ENCODE results near the gene REG4.

REG4 gene

GRCh38 chr1:119808491-119808890 lies 2.8 kb downstream of the REG4 start:
- DNase-seq (ENCODE audit: insufficient read length, low spot score) (no peak), FAIRE-seq (no peak)
- no peak for TF ChIP-seq CTCF (IDR thresholded peaks at IDR 0.05; ENCODE audit: insufficient read depth, missing control alignments)

DNA sequence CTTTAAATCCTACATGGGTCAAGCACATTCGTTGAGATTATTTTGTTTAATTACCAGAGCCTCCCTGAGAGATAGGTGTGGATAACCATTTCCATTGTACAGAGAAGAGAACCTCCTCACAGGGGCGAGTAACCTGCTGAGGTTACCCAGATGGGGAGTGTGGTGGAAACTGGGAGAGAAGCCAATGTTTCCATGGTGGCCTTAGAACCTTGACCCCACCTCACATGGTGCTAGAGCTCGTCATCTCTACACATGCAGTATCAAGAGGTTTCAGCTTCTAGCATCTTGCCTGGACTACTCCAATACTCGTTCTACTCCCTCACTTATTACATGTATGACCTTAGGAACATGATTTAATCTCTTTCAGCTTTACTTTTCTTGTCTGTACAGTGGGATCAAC lies 4.8 kb downstream of the REG4 start:
- no peak for TF ChIP-seq CTCF (IDR thresholded peaks at IDR 0.05; ENCODE audit: insufficient read depth, missing control alignments)
- no peak for DNase-seq (ENCODE audit: insufficient read length, low spot score)
- no peak for FAIRE-seq

- no peak for TF ChIP-seq CTCF (IDR thresholded peaks at IDR 0.05; ENCODE audit: insufficient read depth, missing control alignments)
- no peak for FAIRE-seq
- DNase-seq (ENCODE audit: insufficient read length, low spot score): no peak
Observed at GRCh38 chr1:119805746-119806145, 5.5 kb downstream of the REG4 start.

DNA sequence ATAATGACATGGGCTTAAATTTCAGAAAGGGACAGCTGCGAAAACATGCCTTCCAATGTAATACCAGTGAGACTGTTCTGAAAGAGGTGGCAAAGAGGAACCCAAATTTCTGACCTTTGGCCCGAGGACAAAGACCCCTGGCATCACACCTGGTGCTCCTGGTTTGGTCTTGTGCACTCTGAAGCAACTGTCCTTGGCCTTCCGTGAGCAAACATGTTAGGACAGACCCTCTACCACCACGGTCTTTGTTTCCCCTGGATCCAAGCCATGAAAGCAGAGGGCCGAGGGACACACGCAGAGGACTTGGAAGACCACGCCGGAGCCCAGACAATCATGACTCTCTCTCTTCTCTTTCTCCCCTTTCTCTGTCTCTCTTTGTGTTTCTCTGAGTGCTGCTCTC lies 6.0 kb downstream of the REG4 start:
- TF ChIP-seq CTCF (IDR thresholded peaks at IDR 0.05; ENCODE audit: insufficient read depth, missing control alignments): no peak
- FAIRE-seq (no peak), DNase-seq (ENCODE audit: insufficient read length, low spot score) (no peak)

DNA sequence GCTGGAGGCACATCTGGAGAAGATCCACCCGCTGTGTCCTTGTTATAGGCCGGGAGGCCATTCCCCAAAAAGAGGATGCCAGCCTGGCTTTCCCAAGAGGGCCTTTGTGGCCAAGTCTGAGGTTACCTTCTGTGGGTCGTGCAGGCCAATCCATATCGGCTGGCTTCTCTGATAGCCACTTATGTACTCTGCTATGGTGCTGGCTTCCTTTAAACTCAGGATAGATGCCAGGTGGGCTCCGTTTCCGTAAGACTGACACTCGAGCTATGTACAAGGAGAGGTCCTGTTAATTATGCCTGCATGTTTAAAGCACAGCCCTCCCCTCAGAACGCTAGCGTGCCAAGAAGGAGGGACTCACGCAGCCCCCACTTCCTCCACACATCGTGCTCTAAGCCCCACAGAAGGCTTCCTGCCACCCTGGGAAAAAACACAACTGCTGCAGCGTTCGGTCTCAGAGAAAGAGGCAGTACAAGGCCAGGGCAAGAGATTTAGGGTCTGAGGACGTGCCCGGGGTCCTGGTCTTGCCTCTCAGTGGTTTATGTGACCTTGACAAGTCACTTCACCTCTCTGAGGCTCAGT lies 11.6 kb downstream of the REG4 start:
- DNase-seq (ENCODE audit: insufficient read length, low spot score) (no peak), FAIRE-seq (no peak)
- no peak for TF ChIP-seq CTCF (IDR thresholded peaks at IDR 0.05; ENCODE audit: insufficient read depth, missing control alignments)

DNA sequence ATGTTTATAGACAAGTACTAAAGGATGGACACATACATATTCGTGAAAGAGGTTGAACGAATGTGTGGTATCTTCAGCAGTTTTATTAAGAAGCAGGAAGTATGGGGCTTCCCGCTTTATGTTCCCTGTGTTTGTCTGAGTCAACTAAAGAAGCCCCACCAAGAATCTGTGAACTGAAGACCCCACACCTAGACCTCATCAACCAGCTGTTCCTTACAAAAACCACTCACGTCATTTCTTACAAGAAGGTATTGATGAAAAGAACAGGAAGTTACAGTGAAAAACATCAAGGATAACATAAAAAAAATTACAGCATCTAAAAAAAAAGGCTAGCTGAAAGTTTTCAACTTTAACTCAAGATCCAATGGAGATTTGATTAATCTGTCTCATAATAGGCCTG lies 12.3 kb downstream of the REG4 start:
- TF ChIP-seq CTCF (IDR thresholded peaks at IDR 0.05; ENCODE audit: insufficient read depth, missing control alignments): no peak
- DNase-seq (ENCODE audit: insufficient read length, low spot score): no peak
- no peak for FAIRE-seq

DNA sequence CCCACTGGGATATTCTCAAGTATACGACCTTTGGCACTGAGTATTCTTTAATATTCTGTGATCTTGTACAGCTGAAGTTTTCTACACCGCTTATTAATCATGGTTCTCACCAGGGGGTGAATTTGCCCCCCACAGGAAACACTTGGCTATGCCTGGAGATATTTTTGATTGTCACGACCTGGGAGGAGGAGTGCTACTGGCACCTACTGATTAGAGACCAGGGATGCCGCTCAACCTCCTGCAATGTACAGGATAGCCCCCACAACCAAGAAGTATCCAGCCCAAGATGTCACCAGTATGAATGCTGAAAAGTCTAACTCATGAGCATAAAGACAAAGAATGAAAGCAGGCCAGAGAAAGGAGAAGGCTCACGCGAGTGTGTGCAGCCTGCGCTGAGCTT lies 13.7 kb downstream of the REG4 start:
- no peak for TF ChIP-seq CTCF (IDR thresholded peaks at IDR 0.05; ENCODE audit: insufficient read depth, missing control alignments)
- DNase-seq (ENCODE audit: insufficient read length, low spot score) (no peak), FAIRE-seq (no peak)

All from D721Med (cell line).